ENCODE results near the gene PTGER3. TPM values are rescaled to one million over a fixed set of nuclear protein-coding genes. Genes with fewer than 3 reads are reported as not detected.

The PTGER3 gene
- polyA plus RNA-seq, 4 donors = 2.0 to 2.4 TPM; not detected in 2

Other genes starting within 250 kb of the PTGER3 start
- 100 to 1,000 TPM in 1 of 4 donors, 10 to 100 TPM in 3; 20.4 to 114 (median 29.6) TPM for gene ZRANB2, start 33.2 kb upstream of the PTGER3 start, polyA plus RNA-seq

Measured in small intestine (tissue), 4 donors.